Raji (cell line): ENCODE data around the gene KANSL1.

ENCODE experiments used
- POLR2A ChIP-seq: IDR thresholded peaks from 2 replicates; pipeline ENCODE4 v1.6.1; 2011; ENCODE audit warnings: low read depth, low read length, control low read depth; ENCODE audit not compliant: insufficient read depth

KANSL1 gene, protein sequence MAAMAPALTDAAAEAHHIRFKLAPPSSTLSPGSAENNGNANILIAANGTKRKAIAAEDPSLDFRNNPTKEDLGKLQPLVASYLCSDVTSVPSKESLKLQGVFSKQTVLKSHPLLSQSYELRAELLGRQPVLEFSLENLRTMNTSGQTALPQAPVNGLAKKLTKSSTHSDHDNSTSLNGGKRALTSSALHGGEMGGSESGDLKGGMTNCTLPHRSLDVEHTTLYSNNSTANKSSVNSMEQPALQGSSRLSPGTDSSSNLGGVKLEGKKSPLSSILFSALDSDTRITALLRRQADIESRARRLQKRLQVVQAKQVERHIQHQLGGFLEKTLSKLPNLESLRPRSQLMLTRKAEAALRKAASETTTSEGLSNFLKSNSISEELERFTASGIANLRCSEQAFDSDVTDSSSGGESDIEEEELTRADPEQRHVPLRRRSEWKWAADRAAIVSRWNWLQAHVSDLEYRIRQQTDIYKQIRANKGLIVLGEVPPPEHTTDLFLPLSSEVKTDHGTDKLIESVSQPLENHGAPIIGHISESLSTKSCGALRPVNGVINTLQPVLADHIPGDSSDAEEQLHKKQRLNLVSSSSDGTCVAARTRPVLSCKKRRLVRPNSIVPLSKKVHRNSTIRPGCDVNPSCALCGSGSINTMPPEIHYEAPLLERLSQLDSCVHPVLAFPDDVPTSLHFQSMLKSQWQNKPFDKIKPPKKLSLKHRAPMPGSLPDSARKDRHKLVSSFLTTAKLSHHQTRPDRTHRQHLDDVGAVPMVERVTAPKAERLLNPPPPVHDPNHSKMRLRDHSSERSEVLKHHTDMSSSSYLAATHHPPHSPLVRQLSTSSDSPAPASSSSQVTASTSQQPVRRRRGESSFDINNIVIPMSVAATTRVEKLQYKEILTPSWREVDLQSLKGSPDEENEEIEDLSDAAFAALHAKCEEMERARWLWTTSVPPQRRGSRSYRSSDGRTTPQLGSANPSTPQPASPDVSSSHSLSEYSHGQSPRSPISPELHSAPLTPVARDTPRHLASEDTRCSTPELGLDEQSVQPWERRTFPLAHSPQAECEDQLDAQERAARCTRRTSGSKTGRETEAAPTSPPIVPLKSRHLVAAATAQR (N-terminal part only)

DNA sequence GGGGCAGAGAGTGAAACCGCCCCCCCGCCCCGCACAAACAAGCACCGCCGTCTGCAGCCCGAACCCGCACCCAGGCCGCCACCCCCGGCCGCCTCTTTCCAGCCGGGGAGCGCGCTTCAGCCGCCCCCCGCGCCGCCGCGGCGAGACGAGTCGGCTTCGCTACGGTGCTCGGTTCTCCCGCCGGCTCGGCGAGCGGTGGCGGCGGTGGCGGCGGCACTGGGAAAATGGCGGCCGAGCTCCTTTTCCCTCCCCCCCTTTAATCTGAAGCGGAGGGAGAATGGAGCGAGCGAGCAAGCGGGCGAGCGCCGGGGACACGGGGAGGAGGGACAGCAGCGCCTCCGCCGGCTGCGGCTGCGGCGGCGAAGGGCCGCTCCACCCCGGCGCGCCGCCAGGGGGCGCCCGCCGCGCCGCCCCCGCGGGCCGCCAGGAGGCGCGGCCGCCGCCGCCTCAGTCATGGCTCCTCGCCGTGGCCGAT lies at the start of gene KANSL1:
TSS of gene KANSL1 (minus strand) at position 279 of the 475 bp plus-strand sequence. CDS start 21,286 bp downstream, outside the sequence.
- no peak for TF ChIP-seq POLR2A

- peak; percentile 50 for TF ChIP-seq POLR2A
Measured at GRCh38 chr17:46225274-46225794, 32.1 kb upstream of the KANSL1 start.

DNA sequence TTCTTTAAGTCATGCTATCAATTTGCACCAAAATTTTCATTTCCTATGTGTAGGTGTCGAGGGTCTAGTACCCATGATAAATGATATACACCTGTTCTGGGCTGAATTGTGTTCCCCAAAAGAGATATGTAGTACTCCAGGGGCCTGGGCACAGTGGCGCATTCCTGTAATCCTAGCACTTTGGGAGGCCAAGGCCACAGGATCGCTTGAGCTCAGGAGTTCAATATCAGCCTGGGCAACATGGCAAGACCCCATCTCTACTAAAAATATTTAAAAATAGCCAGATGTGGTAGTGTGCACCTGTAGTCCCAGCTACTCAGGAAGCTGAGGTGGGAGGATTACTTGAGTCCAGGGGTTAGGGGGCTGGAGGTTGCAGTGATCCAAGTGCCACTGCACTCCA lies 23.5 kb upstream of the KANSL1 start:
- TF ChIP-seq POLR2A: no peak

- no peak for TF ChIP-seq POLR2A
Measured at GRCh38 chr17:46212634-46213435, 19.6 kb upstream of the KANSL1 start.

GRCh38 chr17:46208997-46209396 lies 15.8 kb upstream of the KANSL1 start:
- TF ChIP-seq POLR2A: no peak

GRCh38 chr17:46205975-46206374 lies 12.7 kb upstream of the KANSL1 start:
- TF ChIP-seq POLR2A: no peak

GRCh38 chr17:46202424-46202823 lies 9.2 kb upstream of the KANSL1 start:
- TF ChIP-seq POLR2A: no peak

GRCh38 chr17:46201491-46201890 lies 8.3 kb upstream of the KANSL1 start:
- TF ChIP-seq POLR2A: no peak

DNA sequence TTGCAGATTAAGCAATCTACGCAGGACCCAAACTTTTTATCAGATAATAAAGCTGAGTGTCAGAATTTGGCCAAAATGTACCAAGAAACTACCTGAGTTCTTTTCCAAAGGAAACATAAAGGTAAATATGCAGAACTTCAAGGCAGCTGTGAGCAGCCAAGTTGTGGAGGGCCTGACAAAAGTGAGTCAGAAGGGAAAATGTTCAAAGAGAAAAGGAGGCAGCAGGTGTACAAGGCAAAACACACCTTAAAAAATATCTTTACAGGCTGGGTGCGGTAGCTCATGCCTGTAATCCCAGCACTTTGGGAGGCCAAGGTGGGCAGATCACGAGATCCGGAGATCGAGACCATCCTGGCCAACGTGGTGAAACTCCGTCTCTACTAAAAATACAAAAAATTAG lies 7.0 kb upstream of the KANSL1 start:
- TF ChIP-seq POLR2A: no peak

GRCh38 chr17:46199379-46199778 lies 6.2 kb upstream of the KANSL1 start:
- no peak for TF ChIP-seq POLR2A

GRCh38 chr17:46198233-46198632 lies 5.0 kb upstream of the KANSL1 start:
- TF ChIP-seq POLR2A: no peak

GRCh38 chr17:46197530-46197929 lies 4.3 kb upstream of the KANSL1 start:
- no peak for TF ChIP-seq POLR2A

DNA sequence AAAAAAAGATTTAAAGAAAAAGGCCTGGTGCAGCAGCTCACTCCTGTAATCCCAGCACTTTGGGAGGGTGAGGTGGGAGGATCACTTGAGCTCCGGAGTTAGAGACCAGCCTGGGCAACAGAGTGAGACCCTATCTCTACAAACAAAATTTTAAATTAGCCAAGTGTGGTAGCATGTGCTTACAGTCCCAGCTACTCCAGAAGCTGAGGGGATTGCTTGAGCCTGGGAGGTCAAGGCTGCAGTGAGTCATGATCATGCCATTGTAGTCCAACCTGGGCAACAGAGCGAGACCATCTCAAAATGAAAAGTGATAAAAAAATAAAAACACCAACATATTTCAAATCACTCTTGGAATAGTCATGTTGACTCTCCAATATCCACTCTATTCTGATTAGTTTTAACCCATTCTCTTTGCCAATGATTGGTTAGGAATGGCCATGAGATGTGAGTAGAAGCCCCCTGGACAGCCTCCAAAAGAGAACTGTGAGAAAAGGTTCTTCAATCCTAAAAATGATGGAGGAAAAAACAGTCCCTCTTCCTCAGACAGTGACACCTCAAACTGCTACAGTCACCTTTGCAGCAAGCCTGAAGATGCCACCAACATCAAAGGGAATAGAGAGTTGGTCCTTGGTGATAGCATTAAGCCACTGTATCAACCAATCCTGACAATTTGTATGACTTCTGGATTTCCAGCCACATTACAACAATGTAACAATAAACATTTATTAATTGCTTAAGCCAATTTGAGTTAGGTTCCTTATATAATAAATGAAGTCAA lies 2.9 kb upstream of the KANSL1 start:
- no peak for TF ChIP-seq POLR2A
